Activated CD4-positive, alpha-beta memory T cell treated with anti-CD3 and anti-CD28 coated beads, Interleukin-2, amount 10 ng/mL, durations not matched to agents 7 days and 5 days (primary cell): ENCODE data around the gene BANP. TPM values are rescaled to one million over a fixed set of nuclear protein-coding genes. Genes with fewer than 3 reads are reported as not detected.
"Not testable (repeated sequence)": the region's sequence is repeated elsewhere in the genome, so short reads cannot be mapped to it uniquely, and the experiment has no call there.

ENCODE experiments used
- CTCF ChIA-PET: fragments of 350-600 bp; sonication (Branson Sonifier 250); formaldehyde crosslinking; loops from one replicate; lab custom pipeline; 2021; ENCODE audit warnings: antibody characterized with exemption, inconsistent platforms; lab: Charles Lee
- POLR2A ChIA-PET: fragments of 350-600 bp; sonication (Branson Sonifier 250); formaldehyde crosslinking; loops from one replicate; lab custom pipeline; 2021; ENCODE audit warnings: antibody characterized with exemption; lab: Charles Lee
- DNase-seq: peaks from one replicate; pipeline ENCODE4 v3.0.0-alpha.2; 2020
- H3K27ac Mint-ChIP-seq: one replicate; pipeline ENCODE4 v1.8.0; 2021; ENCODE audit warnings: mild to moderate bottlenecking, mixed read lengths
- H3K27me3 Mint-ChIP-seq: one replicate; pipeline ENCODE4 v1.8.0; 2021; ENCODE audit warnings: mixed read lengths
- H3K36me3 Mint-ChIP-seq: one replicate; pipeline ENCODE4 v1.8.0; 2021; ENCODE audit warnings: low read depth, mixed read lengths
- H3K4me1 Mint-ChIP-seq: one replicate; pipeline ENCODE4 v1.8.0; 2021; ENCODE audit warnings: mixed read lengths
- H3K4me3 Mint-ChIP-seq: one replicate; pipeline ENCODE4 v1.8.0; 2021; ENCODE audit warnings: mild to moderate bottlenecking, mixed read lengths
- H3K9me3 Mint-ChIP-seq: one replicate; pipeline ENCODE4 v1.8.0; 2021; ENCODE audit warnings: mixed read lengths
- total RNA-seq, 2 experiments: library from RNA; stranded (reverse); gene quantifications; one replicate each; pipeline ENCODE4 v1.2.3, GENCODE V29; 2021

BANP gene
- total RNA-seq, 2 experiments from 2014 or later = 33.6 to 38.9 TPM

DNA sequence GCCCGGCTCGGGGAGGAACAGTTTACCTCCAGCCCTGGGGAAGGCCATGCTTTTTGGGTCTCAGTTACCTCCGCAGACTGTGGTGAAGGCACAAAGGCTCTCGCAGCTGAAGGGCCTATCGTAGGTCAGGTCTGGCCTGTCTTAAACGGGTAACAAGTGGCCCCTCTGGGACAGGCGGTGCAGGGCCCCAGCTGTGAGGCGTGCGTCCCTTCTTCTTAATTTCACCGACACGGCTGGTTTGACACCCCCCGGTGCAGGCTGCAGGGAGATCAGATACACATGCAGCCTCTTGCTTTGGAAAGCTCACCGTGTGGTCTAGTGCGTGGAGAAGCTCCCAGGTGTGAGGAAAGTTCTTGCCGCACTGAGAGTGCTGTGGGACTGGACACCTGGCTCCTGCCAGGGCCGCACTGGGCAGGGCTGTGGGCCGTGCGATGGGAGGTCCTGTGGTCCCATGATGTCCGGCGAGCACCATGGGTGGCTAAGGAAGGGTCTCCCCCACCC is 162.4 kb downstream of the BANP start:
- DNase-seq = no peak
- Mint-ChIP-seq H3K4me3 (no peak overlapping the region), H3K27ac (no peak overlapping the region), H3K27me3 (peaks cover 2% of the 10 kb centered on the region), H3K36me3 (no peaks in the 10 kb centered on the region), H3K4me1 (peaks cover 1% of the 10 kb centered on the region), H3K9me3 (no peaks in the 10 kb centered on the region)
- POLR2A ChIA-PET = no interaction called here
- CTCF ChIA-PET = no interaction called here

GRCh38 chr16:88114541-88115228 is 163.5 kb downstream of the BANP start:
- H3K4me3 Mint-ChIP-seq, H3K27ac Mint-ChIP-seq, H3K9me3 Mint-ChIP-seq, H3K4me1 Mint-ChIP-seq, DNase-seq, POLR2A ChIA-PET, H3K36me3 Mint-ChIP-seq, CTCF ChIA-PET, H3K27me3 Mint-ChIP-seq: not testable (repeated sequence)

- Mint-ChIP-seq H3K36me3 (no peaks in the 10 kb centered on the region), H3K4me1 (peaks cover 1% of the 10 kb centered on the region), H3K9me3 (no peaks in the 10 kb centered on the region), H3K27ac (no peak overlapping the region), H3K4me3 (no peak overlapping the region), H3K27me3 (peaks cover 2% of the 10 kb centered on the region)
- POLR2A ChIA-PET = no interaction called here
- DNase-seq = no peak
- CTCF ChIA-PET = no interaction called here
Observed at GRCh38 chr16:88116121-88116520, 164.9 kb downstream of the BANP start.

GRCh38 chr16:88117476-88117868 is 166.2 kb downstream of the BANP start:
- Mint-ChIP-seq H3K27ac (no peak overlapping the region), H3K4me3 (no peak overlapping the region), H3K36me3 (no peaks in the 10 kb centered on the region)

DNA sequence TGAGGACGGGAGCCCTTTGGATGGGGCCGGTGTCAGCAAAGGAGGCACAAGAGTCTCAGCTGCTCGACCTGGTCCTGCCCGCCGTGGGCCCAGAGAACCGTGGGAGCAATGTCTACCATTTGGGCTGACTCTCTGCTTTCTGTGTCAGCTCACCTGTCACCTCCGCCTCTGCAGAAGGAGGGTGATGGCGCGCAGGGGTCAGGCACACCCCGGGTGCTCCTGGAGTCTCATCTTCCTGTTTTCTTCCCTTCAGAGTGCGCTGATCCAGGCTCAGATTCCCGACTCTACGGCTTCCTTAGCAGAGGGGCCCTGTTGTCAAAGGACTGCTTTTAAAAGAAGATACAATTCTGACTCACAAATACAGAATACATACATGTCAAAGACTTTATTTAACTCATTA is 167.1 kb downstream of the BANP start:
- POLR2A ChIA-PET = no interaction called here
- CTCF ChIA-PET = no interaction called here
- no peak for DNase-seq

More at GRCh38 chr16:88117476-88117868, 166.2 kb downstream of the BANP start:
- ChIA-PET POLR2A (no interaction called here), CTCF (no interaction called here)
- H3K4me1 Mint-ChIP-seq = no peaks in the 10 kb centered on the region
- H3K9me3 Mint-ChIP-seq = peaks cover 3% of the 10 kb centered on the region
- H3K27me3 Mint-ChIP-seq = no peaks in the 10 kb centered on the region
- DNase-seq = no peak

GRCh38 chr16:88118852-88119741 is 167.9 kb downstream of the BANP start:
- H3K36me3 Mint-ChIP-seq, POLR2A ChIA-PET, H3K27ac Mint-ChIP-seq, CTCF ChIA-PET, DNase-seq, H3K9me3 Mint-ChIP-seq, H3K4me1 Mint-ChIP-seq, H3K27me3 Mint-ChIP-seq, H3K4me3 Mint-ChIP-seq: not testable (repeated sequence)

More for the DNA sequence above, 167.1 kb downstream of the BANP start:
- H3K4me3 Mint-ChIP-seq = no peak overlapping the region
- H3K27ac Mint-ChIP-seq = no peak overlapping the region
- H3K4me1 Mint-ChIP-seq = no peaks in the 10 kb centered on the region
- H3K27me3 Mint-ChIP-seq = no peaks in the 10 kb centered on the region
- H3K9me3 Mint-ChIP-seq = peaks cover 3% of the 10 kb centered on the region
- no peaks in the 10 kb centered on the region for H3K36me3 Mint-ChIP-seq

DNA sequence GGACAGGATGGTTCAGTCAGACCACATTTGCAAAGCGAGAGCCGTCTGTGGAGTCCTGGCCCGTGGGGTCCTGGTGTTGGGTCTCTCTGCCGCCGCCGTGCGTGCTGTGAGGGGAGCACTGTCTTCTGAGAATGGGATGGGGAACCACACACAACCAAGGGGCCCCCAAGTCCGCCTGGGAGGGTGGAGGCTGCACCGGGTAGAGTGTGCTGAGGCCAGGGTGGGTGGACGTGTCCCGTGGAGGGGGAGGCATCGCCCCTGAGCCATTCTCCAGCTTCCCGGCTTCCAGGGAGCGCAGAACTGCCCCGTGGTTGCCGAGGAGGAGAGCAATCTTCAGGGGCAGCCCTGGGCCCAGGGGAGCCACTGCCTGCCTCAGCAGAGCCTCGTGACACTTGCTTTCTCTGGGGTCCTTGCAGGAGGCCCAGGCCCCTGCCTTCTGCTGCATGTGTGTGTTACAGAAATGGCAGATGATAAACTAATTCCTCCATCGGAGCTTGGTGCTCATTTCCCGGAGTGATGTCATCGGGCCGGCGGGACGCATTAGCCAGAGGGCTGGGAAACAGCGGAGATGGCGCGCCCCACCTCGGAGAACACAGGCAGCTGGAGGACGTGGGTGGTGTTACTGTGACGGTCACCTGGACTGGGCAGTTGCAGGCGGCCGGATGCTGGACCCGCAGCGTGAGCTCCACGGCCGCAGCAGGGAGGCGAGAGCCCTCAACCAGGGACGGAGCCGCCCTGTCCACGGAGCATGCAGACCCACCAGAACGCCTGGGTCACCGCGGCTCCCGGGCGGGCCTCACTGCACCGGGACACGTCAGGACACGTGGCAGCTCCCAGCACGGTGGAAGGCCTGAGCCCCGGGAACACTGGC is 168.9 kb downstream of the BANP start:
- CTCF ChIA-PET = not testable (repeated sequence)

GRCh38 chr16:88120812-88121211 is 169.6 kb downstream of the BANP start:
- DNase-seq = no peak
- no peak overlapping the region for H3K4me3 Mint-ChIP-seq
- H3K27ac Mint-ChIP-seq = no peak overlapping the region
- POLR2A ChIA-PET = no interaction called here
- no peaks in the 10 kb centered on the region for H3K4me1 Mint-ChIP-seq
- peaks cover 3% of the 10 kb centered on the region for H3K9me3 Mint-ChIP-seq
- no peaks in the 10 kb centered on the region for H3K36me3 Mint-ChIP-seq
- CTCF ChIA-PET = no interaction called here
- H3K27me3 Mint-ChIP-seq = no peaks in the 10 kb centered on the region

More for the DNA sequence above, 168.9 kb downstream of the BANP start:
- POLR2A ChIA-PET, DNase-seq, H3K27ac Mint-ChIP-seq, H3K36me3 Mint-ChIP-seq, H3K9me3 Mint-ChIP-seq, H3K4me3 Mint-ChIP-seq, H3K27me3 Mint-ChIP-seq, H3K4me1 Mint-ChIP-seq: not testable (repeated sequence)

GRCh38 chr16:88121391-88121790 is 170.2 kb downstream of the BANP start:
- DNase-seq, H3K36me3 Mint-ChIP-seq, POLR2A ChIA-PET, H3K4me3 Mint-ChIP-seq, H3K4me1 Mint-ChIP-seq, H3K27me3 Mint-ChIP-seq, H3K27ac Mint-ChIP-seq, H3K9me3 Mint-ChIP-seq, CTCF ChIA-PET: not testable (repeated sequence)

DNA sequence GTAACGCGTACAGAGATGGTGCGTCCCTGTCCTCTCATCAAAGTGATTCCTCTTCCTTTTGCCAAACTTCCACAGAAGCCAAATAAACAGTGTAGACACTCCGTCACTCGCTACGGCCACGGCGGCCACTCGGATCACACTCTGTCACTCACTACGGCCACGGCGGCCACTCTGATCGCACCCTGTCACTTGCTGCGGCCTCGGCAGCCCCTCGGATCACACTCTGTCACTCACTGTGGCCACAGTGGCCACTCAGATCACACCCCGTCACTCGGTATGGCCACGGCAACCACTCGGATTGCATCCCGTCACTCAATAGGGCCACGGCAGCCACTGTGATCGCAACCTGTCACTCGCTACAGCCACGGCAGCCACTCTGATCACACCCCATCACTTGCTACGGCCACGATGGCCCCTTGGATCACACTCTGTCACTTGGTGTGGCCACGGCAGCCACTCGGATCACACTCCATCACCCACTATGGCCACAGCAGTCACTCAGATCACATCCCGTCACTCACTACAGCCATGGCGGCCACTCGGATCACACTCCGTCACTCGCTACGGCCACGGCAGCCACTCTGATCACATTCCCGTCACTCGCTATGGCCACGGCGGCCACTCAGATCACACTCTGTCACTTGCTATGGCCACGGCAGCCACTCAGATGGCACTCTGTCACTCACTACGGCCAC is 170.8 kb downstream of the BANP start:
- CTCF ChIA-PET = no interaction called here
- no peak for DNase-seq
- POLR2A ChIA-PET = no interaction called here
- Mint-ChIP-seq H3K36me3 (no peaks in the 10 kb centered on the region), H3K4me1 (no peaks in the 10 kb centered on the region), H3K4me3 (no peak overlapping the region), H3K27me3 (no peaks in the 10 kb centered on the region), H3K27ac (no peak overlapping the region), H3K9me3 (peaks cover 3% of the 10 kb centered on the region)
